K562 (cell line): Measurements from ENCODE around the gene THAP2. TPM values are rescaled to one million over a fixed set of nuclear protein-coding genes. Genes with fewer than 3 reads are reported as not detected.

Source experiments
- ATAC-seq: fragments of 200-7000 bp; cut with Tn5 transposase; 3 replicates; pipeline ENCODE4 v1.9.1; 2020; ENCODE audit warnings: moderate library complexity
- BruUV-seq: library from RNA; stranded (reverse); fragments of 400-500 nt; replicated peaks from 2 replicates; lab custom pipeline; 2021; lab: Mats Ljungman, UMichigan
- CTCF ChIA-PET: fragments of 300-600 bp; formaldehyde crosslinking; extraction: SDS; loops from one replicate; lab custom pipeline; 2021; ENCODE audit warnings: low intra/inter-chr PET ratio; lab: Yijun Ruan, JAX
- POLR2A ChIA-PET: fragments of 300-600, 350-650 bp; sonication (Branson Sonifier 250); formaldehyde crosslinking; extraction: SDS; loops from one replicate; lab custom pipeline; 2021; ENCODE audit warnings: antibody characterized with exemption, inconsistent platforms; lab: Yijun Ruan, JAX
- DNase-seq, 4 experiments: peaks; one replicate each; pipeline versions ENCODE4 v3.0.0 to v3.0.0-alpha.2; 2011 to 2018; ENCODE audit warnings: low spot score in 3 of 4, mixed read lengths in 3 of 4; ENCODE audit errors: extremely low read depth in 1 of 4
- FAIRE-seq: peaks from 2 replicates; lab custom pipeline; 2011; peaks lifted over from hg19 to GRCh38; lab: Jason Lieb, UNC
- H2AFZ ChIP-seq: 2 replicates; pipeline ENCODE4 v1.6.0; 2011; ENCODE audit warnings: low read depth, low read length, control low read depth, inconsistent platforms
- H3K27ac ChIP-seq: fragments of 200-600 bp; 3 replicates; pipeline ENCODE4 v1.8.0; 2011; ENCODE audit warnings: low read depth, mild to moderate bottlenecking, control low read depth, inconsistent platforms, low read length, moderate library complexity, mixed read lengths; ENCODE audit errors: extremely low read depth
- H3K27me3 ChIP-seq, 2 experiments: fragments of 300-600 bp in 1 of 2; 2 replicates in 1 of 2; 3 replicates in 1 of 2; pipeline versions ENCODE4 v1.6.0 to v1.8.0; 2011; ENCODE audit warnings: inconsistent platforms in 2 of 2, low read length in 2 of 2, mild to moderate bottlenecking in 1 of 2, mixed read lengths in 1 of 2, moderate library complexity in 1 of 2; ENCODE audit not compliant: control insufficient read depth in 2 of 2, insufficient read depth in 2 of 2
- H3K36me3 ChIP-seq: fragments of 300-600 bp; 3 replicates; pipeline ENCODE4 v1.8.0; 2011; ENCODE audit warnings: mild to moderate bottlenecking, low read length, inconsistent platforms; ENCODE audit not compliant: control insufficient read depth, insufficient read depth
- H3K4me1 ChIP-seq, 2 experiments: fragments of 200-600 bp in 1 of 2; replicated peaks in 1 of 2; 2 replicates in 1 of 2; 3 replicates in 1 of 2; pipeline versions ENCODE4 v1.5.1 to v1.8.0; 2011; ENCODE audit warnings: inconsistent platforms in 2 of 2, low read length in 2 of 2, mild to moderate bottlenecking in 1 of 2, mixed read lengths in 1 of 2, moderate library complexity in 1 of 2; ENCODE audit not compliant: control insufficient read depth in 2 of 2, insufficient read depth in 2 of 2
- H3K4me2 ChIP-seq: 2 replicates; pipeline ENCODE4 v1.6.1; 2011; ENCODE audit warnings: low read length, control low read depth, inconsistent platforms, mixed read lengths; ENCODE audit not compliant: insufficient read depth
- H3K4me3 ChIP-seq: fragments of 200-600 bp; sonication (generic), shearing (Covaris generic); 2 replicates; pipeline ENCODE4 v1.5.1; 2016; ENCODE audit warnings: control low read depth, inconsistent platforms
- H3K79me2 ChIP-seq: fragments of 200-600 bp; 3 replicates; pipeline ENCODE4 v1.8.0; 2011; ENCODE audit warnings: low read length, inconsistent platforms; ENCODE audit not compliant: control insufficient read depth, insufficient read depth
- H3K9ac ChIP-seq, 2 experiments: 2 replicates each; pipeline versions ENCODE4 v1.6.0 to v1.6.1; 2011; ENCODE audit warnings: low read depth in 2 of 2, low read length in 2 of 2, control low read depth in 1 of 2, inconsistent platforms in 1 of 2, mild to moderate bottlenecking in 1 of 2, mixed read lengths in 1 of 2; ENCODE audit not compliant: insufficient read depth in 1 of 2
- H3K9me1 ChIP-seq: one replicate; pipeline ENCODE4 v1.6.0; 2011; ENCODE audit warnings: inconsistent platforms, mild to moderate bottlenecking, low read length, moderate library complexity; ENCODE audit not compliant: control insufficient read depth, insufficient read depth
- H3K9me3 ChIP-seq: replicated peaks from 2 replicates; pipeline ENCODE4 v1.5.1; 2011; ENCODE audit warnings: low read depth, low read length, inconsistent platforms; ENCODE audit not compliant: control insufficient read depth, insufficient read depth
- H4K20me1 ChIP-seq: replicated peaks from 2 replicates; pipeline ENCODE4 v1.6.1; 2011; ENCODE audit warnings: low read length, inconsistent platforms, mixed read lengths; ENCODE audit not compliant: control insufficient read depth, insufficient read depth
- JUNB ChIP-seq: fragments of 450-650 bp; formaldehyde crosslinking; conservative IDR thresholded peaks from 2 replicates; pipeline ENCODE4 v1.4.0; 2020; ENCODE audit warnings: mild to moderate bottlenecking
- RBM25 ChIP-seq: fragments of 200-400 bp; formaldehyde crosslinking; IDR thresholded peaks from 2 replicates; pipeline ENCODE4 v1.6.1; 2018; ENCODE audit warnings: low read length, low read depth, moderate library complexity; ENCODE audit not compliant: severe bottlenecking
- SPI1 ChIP-seq: IDR thresholded peaks from 2 replicates; pipeline ENCODE4 v1.6.1; 2011; ENCODE audit warnings: low read depth, low read length, control low read depth, borderline replicate concordance
- ZNF121 ChIP-seq: sonication (generic); formaldehyde crosslinking; conservative IDR thresholded peaks from 2 replicates; pipeline ENCODE4 v1.8.0; 2022; ENCODE audit warnings: missing genetic modification reagents
- WGBS: fragments of 100-300 bp; shearing (Covaris generic); methylation state at CpG from one replicate; pipeline ENCODE4 v1.1.6; 2016; ENCODE audit warnings: low coverage, mixed read lengths; ENCODE audit not compliant: insufficient coverage; ENCODE audit errors: missing lambda C conversion rate; 5-methylcytosine and 5-hydroxymethylcytosine counted together
- in situ Hi-C: fragments of 300-500 bp; cut with MboI; formaldehyde crosslinking; loops from 4 replicates; pipeline ENCODE4 v1.15.0; 2018; ENCODE audit warnings: inconsistent platforms, mixed read lengths
- intact Hi-C: fragments of 100-400 bp; cut with micrococcal nuclease; formaldehyde crosslinking; loops from 2 replicates; pipeline ENCODE4 v1.14.2; 2022
- polyA plus RNA-seq, 8 experiments: library from polyadenylated mRNA; depleted of rRNA in 4 of 8; stranded (reverse) in 5 of 8; unstranded in 3 of 8; fragments of >200 nt; fragmentation: Nextera tagmentation in 2 of 8; fragmentation: Illumina TruSeq in 1 of 8; extraction: Ambion mirVana in 2 of 8; extraction: Trizol in 1 of 8; gene quantifications; 2 replicates each; pipeline versions ENCODE4 v1.2.1 to v1.2.3, GENCODE V29; 2011 to 2014; ENCODE audit warnings: inconsistent platforms in 1 of 8, missing spikeins in 1 of 8
- total RNA-seq, 7 experiments: library from RNA; depleted of rRNA in 6 of 7; stranded (reverse); fragments of >200 nt in 6 of 7; fragmentation: Illumina TruSeq in 2 of 7; extraction: Trizol in 2 of 7; gene quantifications; 2 replicates each; pipeline versions ENCODE4 v1.2.1 to v1.2.3, GENCODE V29; 2011 to 2021; ENCODE audit warnings: low replicate concordance in 1 of 7
- TF ChIP-seq, protein P1 (sequence below): fragments of 450-650 bp; formaldehyde crosslinking; IDR thresholded peaks from 2 replicates; pipeline ENCODE4 v1.4.0; 2020; ENCODE audit warnings: mild to moderate bottlenecking, mixed read lengths
- TF ChIP-seq, protein P2 (sequence below): fragments of 450-650 bp; formaldehyde crosslinking; IDR thresholded peaks from 2 replicates; pipeline ENCODE4 v1.4.0; 2020; ENCODE audit warnings: mild to moderate bottlenecking, moderate library complexity

THAP2 gene
- total and polyA plus RNA-seq, 9 of the 15 experiments (the other 6 are each of a cell fraction or from before 2014, with no cell fraction given): 1.8 to 18.9 (median 7.3) TPM

DNA sequence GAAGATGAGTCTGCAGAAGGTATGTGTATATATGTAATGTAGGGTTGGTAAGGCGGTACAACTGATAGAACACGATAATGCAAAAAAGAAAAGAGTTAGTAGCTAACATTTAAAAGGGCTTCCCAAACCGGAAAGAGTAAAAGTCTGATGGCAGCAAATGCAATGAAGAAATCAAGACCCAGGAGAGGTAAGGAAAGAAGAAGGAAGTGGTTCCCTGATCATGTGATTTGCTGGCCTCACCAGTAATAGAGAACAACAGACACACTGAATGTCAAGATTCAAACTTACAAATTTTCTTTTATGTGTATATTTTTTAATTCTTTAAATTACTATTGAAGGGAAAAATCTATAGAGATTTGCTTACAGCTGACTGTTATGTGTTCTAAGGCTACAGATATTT is 18.8 kb upstream of the THAP2 start:
- Histone ChIP-seq H3K9me1 (peaks cover 3% of the 10 kb centered on the region), H3K9me3 (no peaks in the 10 kb centered on the region), H2AFZ (no peak overlapping the region), H3K4me3 (no peak overlapping the region), H4K20me1 (no peaks in the 10 kb centered on the region), H3K27ac (no peak overlapping the region), H3K79me2 (peaks cover 23% of the 10 kb centered on the region), H3K9ac (no peak overlapping the region), H3K27me3 (no peaks in the 10 kb centered on the region), H3K4me2 (no peak overlapping the region), H3K36me3 (peaks cover 92% of the 10 kb centered on the region), H3K4me1 (peaks cover 0 to 4% of the 10 kb centered on the region in 2 experiments; a peak in 2 of 5 replicates)
- no peak for ATAC-seq
- intact Hi-C loops (no loop called here), in situ Hi-C loops (loop anchor here (10.0 kb wide), 1 partner anchor 100 kb away; no protein-coding TSS in a partner anchor)
- ChIA-PET CTCF (no interaction called here), POLR2A (interaction anchor here (3.8 kb wide), 1 partner anchor 17 kb away, joined by 18 read pairs; the partner anchor contains the start of genes THAP2 and ZFC3H1)
- no TSS peak for BruUV-seq
- FAIRE-seq: no peak
- 91% methylated on average over 3 of the region's 3 CpGs for WGBS
- DNase-seq: no peak
- TF ChIP-seq, protein P1, sequence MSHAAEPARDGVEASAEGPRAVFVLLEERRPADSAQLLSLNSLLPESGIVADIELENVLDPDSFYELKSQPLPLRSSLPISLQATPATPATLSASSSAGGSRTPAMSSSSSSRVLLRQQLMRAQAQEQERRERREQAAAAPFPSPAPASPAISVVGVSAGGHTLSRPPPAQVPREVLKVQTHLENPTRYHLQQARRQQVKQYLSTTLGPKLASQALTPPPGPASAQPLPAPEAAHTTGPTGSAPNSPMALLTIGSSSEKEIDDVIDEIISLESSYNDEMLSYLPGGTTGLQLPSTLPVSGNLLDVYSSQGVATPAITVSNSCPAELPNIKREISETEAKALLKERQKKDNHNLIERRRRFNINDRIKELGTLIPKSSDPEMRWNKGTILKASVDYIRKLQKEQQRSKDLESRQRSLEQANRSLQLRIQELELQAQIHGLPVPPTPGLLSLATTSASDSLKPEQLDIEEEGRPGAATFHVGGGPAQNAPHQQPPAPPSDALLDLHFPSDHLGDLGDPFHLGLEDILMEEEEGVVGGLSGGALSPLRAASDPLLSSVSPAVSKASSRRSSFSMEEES: peak; percentile 50
- no peak for TF ChIP-seq JUNB (CRISPR knock-in tag)
- TF ChIP-seq SPI1: peak; percentile 23; the same call in 1 of the 2 replicates

DNA sequence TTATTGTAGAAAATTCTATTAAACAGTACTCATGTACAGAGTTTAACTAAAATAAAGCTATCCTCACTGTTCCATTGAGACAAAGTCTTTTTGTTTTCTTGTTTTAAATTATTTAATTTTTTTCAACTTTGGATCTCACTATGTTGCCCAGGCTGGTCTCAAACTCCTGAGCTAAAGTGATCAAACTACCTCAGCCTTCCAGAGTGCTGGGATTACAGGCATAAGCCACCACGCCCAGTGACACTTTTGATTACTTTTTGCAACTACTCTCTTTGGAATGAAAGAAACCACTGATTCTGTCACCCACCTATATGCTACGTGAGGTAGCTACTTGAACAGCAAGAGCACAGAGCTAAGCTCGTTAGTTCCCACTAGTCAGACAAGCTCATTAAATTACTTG is 17.6 kb upstream of the THAP2 start:
- POLR2A ChIA-PET: interaction anchor here (0.6 to 3.8 kb wide), 4 partner anchors 10 to 31 kb away, joined by 3 to 18 read pairs (median 4); partner anchors contain the start of genes THAP2 and ZFC3H1
- intact Hi-C loops (no loop called here), in situ Hi-C loops (loop anchor here (10.0 kb wide), 1 partner anchor 98 kb away; no protein-coding TSS in a partner anchor)
- Histone ChIP-seq H4K20me1 (no peaks in the 10 kb centered on the region), H3K36me3 (peaks cover 93% of the 10 kb centered on the region), H3K4me1 (peaks cover 0 to 4% of the 10 kb centered on the region in 2 experiments; a peak in 2 of 5 replicates), H3K79me2 (peaks cover 35% of the 10 kb centered on the region), H3K9ac (no peak overlapping the region), H2AFZ (no peak overlapping the region), H3K27ac (no peak overlapping the region), H3K9me1 (peaks cover 3% of the 10 kb centered on the region), H3K9me3 (no peaks in the 10 kb centered on the region), H3K4me3 (no peak overlapping the region), H3K4me2 (no peak overlapping the region), H3K27me3 (no peaks in the 10 kb centered on the region)
- WGBS: 90% methylated on average over 3 of the region's 3 CpGs
- DNase-seq (no peak), ATAC-seq (no peak), FAIRE-seq (no peak)
- CTCF ChIA-PET: no interaction called here
- no TSS peak for BruUV-seq
- peak; percentile 90 for TF ChIP-seq ZNF121 (CRISPR knock-in tag)
- TF ChIP-seq RBM25: peak; percentile 30
- TF ChIP-seq, protein P2, sequence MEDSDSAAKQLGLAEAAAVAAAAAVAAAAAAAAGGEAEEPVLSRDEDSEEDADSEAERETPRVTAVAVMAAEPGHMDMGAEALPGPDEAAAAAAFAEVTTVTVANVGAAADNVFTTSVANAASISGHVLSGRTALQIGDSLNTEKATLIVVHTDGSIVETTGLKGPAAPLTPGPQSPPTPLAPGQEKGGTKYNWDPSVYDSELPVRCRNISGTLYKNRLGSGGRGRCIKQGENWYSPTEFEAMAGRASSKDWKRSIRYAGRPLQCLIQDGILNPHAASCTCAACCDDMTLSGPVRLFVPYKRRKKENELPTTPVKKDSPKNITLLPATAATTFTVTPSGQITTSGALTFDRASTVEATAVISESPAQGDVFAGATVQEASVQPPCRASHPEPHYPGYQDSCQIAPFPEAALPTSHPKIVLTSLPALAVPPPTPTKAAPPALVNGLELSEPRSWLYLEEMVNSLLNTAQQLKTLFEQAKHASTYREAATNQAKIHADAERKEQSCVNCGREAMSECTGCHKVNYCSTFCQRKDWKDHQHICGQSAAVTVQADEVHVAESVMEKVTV: no peak
